GM10248 (cell line): ENCODE measurements around the gene ORM2.
"Not testable (repeated sequence)": the region's sequence is repeated elsewhere in the genome, so short reads cannot be mapped to it uniquely, and the experiment has no call there.

ENCODE experiments used
- CTCF ChIA-PET: fragments of 300-600 bp; sonication (Branson Sonifier 250); formaldehyde crosslinking; extraction: SDS; loops from one replicate; lab custom pipeline; 2021; ENCODE audit warnings: antibody characterized with exemption; lab: Yijun Ruan, JAX
- POLR2A ChIA-PET: fragments of 350-650 bp; sonication (Branson Sonifier 250); formaldehyde crosslinking; extraction: SDS; loops from one replicate; lab custom pipeline; 2020; ENCODE audit warnings: antibody characterized with exemption; lab: Yijun Ruan, JAX
- DNase-seq: peaks from one replicate; pipeline ENCODE4 v3.0.0; 2012; ENCODE audit errors: extremely low spot score
- CTCF ChIP-seq: IDR thresholded peaks from 2 replicates; pipeline ENCODE4 v1.5.1; 2012; ENCODE audit warnings: mild to moderate bottlenecking, low read depth; ENCODE audit errors: extremely low read depth, missing control alignments, control extremely low read depth

ORM2 gene

GRCh38 chr9:114321759-114322158, 7.9 kb upstream of the ORM2 start:
- DNase-seq = no peak
- no peak for TF ChIP-seq CTCF
- ChIA-PET POLR2A (no interaction called here), CTCF (interaction anchor here (1.2 kb wide), 1 partner anchor 31 kb away, joined by 3 read pairs; no protein-coding TSS in a partner anchor)

GRCh38 chr9:114322160-114322818, 7.4 kb upstream of the ORM2 start:
- DNase-seq, CTCF ChIA-PET, POLR2A ChIA-PET: not testable (repeated sequence)

- CTCF ChIA-PET, POLR2A ChIA-PET, DNase-seq: not testable (repeated sequence)
Measured at GRCh38 chr9:114322831-114323531, 6.7 kb upstream of the ORM2 start, which contains the start of gene ORM1. Gene ORM1, plus strand, starts transcription at chr9:114323098. Its CDS starts 36 bp downstream, at chr9:114323134.

GRCh38 chr9:114323849-114324248, 5.8 kb upstream of the ORM2 start:
- CTCF ChIA-PET = interaction anchor here (3.0 kb wide), 1 partner anchor 33 kb away, joined by 13 read pairs; no protein-coding TSS in a partner anchor
- DNase-seq, POLR2A ChIA-PET: not testable (repeated sequence)

GRCh38 chr9:114324492-114324891, 5.2 kb upstream of the ORM2 start:
- CTCF ChIA-PET = interaction anchor here (1.2 to 3.0 kb wide), 2 partner anchors 18 to 34 kb away, joined by 3 to 13 read pairs; no protein-coding TSS in a partner anchor
- DNase-seq = no peak
- TF ChIP-seq CTCF = no peak
- POLR2A ChIA-PET = no interaction called here

- DNase-seq, POLR2A ChIA-PET: not testable (repeated sequence)
- CTCF ChIA-PET = interaction anchor here (1.2 to 3.0 kb wide), 2 partner anchors 17 to 34 kb away, joined by 3 to 13 read pairs; no protein-coding TSS in a partner anchor
Measured at GRCh38 chr9:114324965-114325364, 4.7 kb upstream of the ORM2 start.

GRCh38 chr9:114325684-114326254, 3.9 kb upstream of the ORM2 start:
- ChIA-PET CTCF (interaction anchor here (1.1 to 3.0 kb wide), 3 partner anchors 17 to 243 kb away, joined by 3 to 13 read pairs (median 5); no protein-coding TSS in a partner anchor), POLR2A (interaction anchor here (1.1 kb wide), 1 partner anchor 44 kb away, joined by 3 read pairs; no protein-coding TSS in a partner anchor)
- not testable (repeated sequence) for DNase-seq

- no peak for DNase-seq
- POLR2A ChIA-PET = no interaction called here
- CTCF ChIA-PET = no interaction called here
- no peak for TF ChIP-seq CTCF
Measured at GRCh38 chr9:114327749-114328148, 1.9 kb upstream of the ORM2 start.

- POLR2A ChIA-PET, DNase-seq: not testable (repeated sequence)
- CTCF ChIA-PET = interaction anchor here (0.9 kb wide), 1 partner anchor 629 kb away, joined by 3 read pairs; no protein-coding TSS in a partner anchor
Measured at GRCh38 chr9:114328357-114328820, 1.3 kb upstream of the ORM2 start.

GRCh38 chr9:114328937-114329624, 588 bp upstream of the ORM2 start:
- POLR2A ChIA-PET = interaction anchor here (0.6 kb wide), 1 partner anchor 53 kb away, joined by 3 read pairs; no protein-coding TSS in a partner anchor

More at GRCh38 chr9:114328937-114329624, 588 bp upstream of the ORM2 start:
- CTCF ChIA-PET = interaction anchor here (0.9 kb wide), 1 partner anchor 629 kb away, joined by 3 read pairs; no protein-coding TSS in a partner anchor
- DNase-seq = not testable (repeated sequence)
